ENCODE results near the gene SH2D4B. TPM values are rescaled to one million over a fixed set of nuclear protein-coding genes. Genes with fewer than 3 reads are reported as not detected.

Gene SH2D4B
- total RNA-seq, 1 experiment from 2014 or later: 0.10 TPM

GRCh38 chr10:80598084-80598798, 60.5 kb downstream of the SH2D4B start:
- Histone ChIP-seq H3K4me3 (ENCODE audit: low read depth in 2 of 2, low read length in 2 of 2) (no peak overlapping the region), H3K27me3 (ENCODE audit: control insufficient read depth, insufficient read depth, low read length) (no peaks in the 10 kb centered on the region; the same call in 1 of the 2 replicates), H3K36me3 (ENCODE audit: control insufficient read depth, insufficient read depth, low read length) (no peaks in the 10 kb centered on the region), H3K27ac (ENCODE audit: low read length) (no peak overlapping the region), H3K4me1 (ENCODE audit: control insufficient read depth, insufficient read depth, low read length) (no peaks in the 10 kb centered on the region), H3K9me3 (ENCODE audit: control insufficient read depth, insufficient read depth, low read depth, low read length) (no peaks in the 10 kb centered on the region)
- intact Hi-C loops (cut with micrococcal nuclease; ENCODE audit: unreplicated experiment) (no loop called here), in situ Hi-C loops (cut with HindIII; ENCODE audit: low pct_unique_long_range_greater_than_20kb, low sequenced_read_pairs) (no loop called here)
- no peak for ATAC-seq
- no TSS peak for BruUV-seq (replicated peaks)
- ChIA-PET POLR2A (no interaction called here), CTCF (interaction anchor here (0.8 to 1.4 kb wide), 2 partner anchors 93 to 154 kb away, joined by 3 to 5 read pairs; no protein-coding TSS in a partner anchor)
- no peak for DNase-seq (ENCODE audit: low read depth, low spot score)
- TF ChIP-seq SIN3A (IDR thresholded peaks at IDR 0.05; ENCODE audit: borderline replicate concordance, insufficient read depth, low read depth, low read length): no peak

- Histone ChIP-seq H3K27me3 (ENCODE audit: control insufficient read depth, insufficient read depth, low read length) (no peaks in the 10 kb centered on the region; the same call in 1 of the 2 replicates), H3K4me1 (ENCODE audit: control insufficient read depth, insufficient read depth, low read length) (no peaks in the 10 kb centered on the region), H3K4me3 (ENCODE audit: low read depth in 2 of 2, low read length in 2 of 2) (no peak overlapping the region), H3K36me3 (ENCODE audit: control insufficient read depth, insufficient read depth, low read length) (no peaks in the 10 kb centered on the region), H3K9me3 (ENCODE audit: control insufficient read depth, insufficient read depth, low read depth, low read length) (no peaks in the 10 kb centered on the region), H3K27ac (ENCODE audit: low read length) (no peak overlapping the region)
- no peak for DNase-seq (ENCODE audit: low read depth, low spot score)
- no peak for TF ChIP-seq CTCF (IDR thresholded peaks at IDR 0.05)
- TF ChIP-seq TCF7L2 (IDR thresholded peaks at IDR 0.05; ENCODE audit: low read depth, low read length): no peak
- TF ChIP-seq SIN3A (IDR thresholded peaks at IDR 0.05; ENCODE audit: borderline replicate concordance, insufficient read depth, low read depth, low read length): no peak
- no peak for TF ChIP-seq POLR2AphosphoS5 (IDR thresholded peaks at IDR 0.05; ENCODE audit: low read depth, low read length)
- TF ChIP-seq REST (IDR thresholded peaks at IDR 0.05; ENCODE audit: insufficient read depth in 1 of 2, low read depth in 2 of 2, low read length in 1 of 2): no peak
- ATAC-seq: no peak
- intact Hi-C loops (cut with micrococcal nuclease; ENCODE audit: unreplicated experiment) (no loop called here), in situ Hi-C loops (cut with HindIII; ENCODE audit: low pct_unique_long_range_greater_than_20kb, low sequenced_read_pairs) (no loop called here)
- CTCF ChIA-PET: interaction anchor here (0.8 kb wide), 1 partner anchor 154 kb away, joined by 5 read pairs; no protein-coding TSS in a partner anchor
- POLR2A ChIA-PET: no interaction called here
- BruUV-seq (replicated peaks): no TSS peak
Measured at GRCh38 chr10:80598951-80599350, 61.2 kb downstream of the SH2D4B start.

GRCh38 chr10:80599424-80599847, 61.7 kb downstream of the SH2D4B start:
- ATAC-seq (peak; percentile 71), DNase-seq (ENCODE audit: low read depth, low spot score) (peak; percentile 30)
- CTCF ChIA-PET: no interaction called here
- Histone ChIP-seq H3K4me3 (ENCODE audit: low read depth in 2 of 2, low read length in 2 of 2) (no peak overlapping the region), H3K9me3 (ENCODE audit: control insufficient read depth, insufficient read depth, low read depth, low read length) (no peaks in the 10 kb centered on the region), H3K27me3 (ENCODE audit: control insufficient read depth, insufficient read depth, low read length) (no peaks in the 10 kb centered on the region; the same call in 1 of the 2 replicates), H3K4me1 (ENCODE audit: control insufficient read depth, insufficient read depth, low read length) (no peaks in the 10 kb centered on the region), H3K27ac (ENCODE audit: low read length) (no peak overlapping the region), H3K36me3 (ENCODE audit: control insufficient read depth, insufficient read depth, low read length) (no peaks in the 10 kb centered on the region)
- POLR2A ChIA-PET: no interaction called here
- TF ChIP-seq REST (IDR thresholded peaks at IDR 0.05; ENCODE audit: insufficient read depth in 1 of 2, low read depth in 2 of 2, low read length in 1 of 2) (no peak), CTCF (IDR thresholded peaks at IDR 0.05) (peak; percentile 85), SIN3A (IDR thresholded peaks at IDR 0.05; ENCODE audit: borderline replicate concordance, insufficient read depth, low read depth, low read length) (no peak), POLR2AphosphoS5 (IDR thresholded peaks at IDR 0.05; ENCODE audit: low read depth, low read length) (no peak), TCF7L2 (IDR thresholded peaks at IDR 0.05; ENCODE audit: low read depth, low read length) (no peak)
- BruUV-seq (replicated peaks): no TSS peak
- in situ Hi-C loops (cut with HindIII; ENCODE audit: low pct_unique_long_range_greater_than_20kb, low sequenced_read_pairs): no loop called here
- intact Hi-C loops (cut with micrococcal nuclease; ENCODE audit: unreplicated experiment): no loop called here
